Measurements from ENCODE around the gene RGR.
"Not testable (repeated sequence)": the region's sequence is repeated elsewhere in the genome, so short reads cannot be mapped to it uniquely, and the experiment has no call there.

RGR gene

DNA sequence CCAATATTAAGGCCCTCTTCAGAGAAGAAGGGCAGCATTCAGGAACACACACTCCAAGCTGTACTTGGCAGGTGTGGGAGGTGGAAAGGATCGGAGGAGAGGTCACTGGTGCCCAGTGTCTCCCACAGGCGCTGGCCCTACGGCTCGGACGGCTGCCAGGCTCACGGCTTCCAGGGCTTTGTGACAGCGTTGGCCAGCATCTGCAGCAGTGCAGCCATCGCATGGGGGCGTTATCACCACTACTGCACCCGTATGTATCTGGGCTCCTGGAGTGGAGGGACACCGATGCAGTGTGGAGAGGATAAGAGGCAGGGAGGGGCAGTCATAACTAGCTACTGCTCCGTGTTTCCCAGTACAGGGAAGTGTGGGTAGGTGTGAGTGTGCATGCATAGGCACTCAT, 3.9 kb downstream of the RGR start:
- DNase-seq (ENCODE audit: low read depth, low spot score) = no peak
- no peak overlapping the region for H3K4me3 ChIP-seq (ENCODE audit: low read length)

DNA sequence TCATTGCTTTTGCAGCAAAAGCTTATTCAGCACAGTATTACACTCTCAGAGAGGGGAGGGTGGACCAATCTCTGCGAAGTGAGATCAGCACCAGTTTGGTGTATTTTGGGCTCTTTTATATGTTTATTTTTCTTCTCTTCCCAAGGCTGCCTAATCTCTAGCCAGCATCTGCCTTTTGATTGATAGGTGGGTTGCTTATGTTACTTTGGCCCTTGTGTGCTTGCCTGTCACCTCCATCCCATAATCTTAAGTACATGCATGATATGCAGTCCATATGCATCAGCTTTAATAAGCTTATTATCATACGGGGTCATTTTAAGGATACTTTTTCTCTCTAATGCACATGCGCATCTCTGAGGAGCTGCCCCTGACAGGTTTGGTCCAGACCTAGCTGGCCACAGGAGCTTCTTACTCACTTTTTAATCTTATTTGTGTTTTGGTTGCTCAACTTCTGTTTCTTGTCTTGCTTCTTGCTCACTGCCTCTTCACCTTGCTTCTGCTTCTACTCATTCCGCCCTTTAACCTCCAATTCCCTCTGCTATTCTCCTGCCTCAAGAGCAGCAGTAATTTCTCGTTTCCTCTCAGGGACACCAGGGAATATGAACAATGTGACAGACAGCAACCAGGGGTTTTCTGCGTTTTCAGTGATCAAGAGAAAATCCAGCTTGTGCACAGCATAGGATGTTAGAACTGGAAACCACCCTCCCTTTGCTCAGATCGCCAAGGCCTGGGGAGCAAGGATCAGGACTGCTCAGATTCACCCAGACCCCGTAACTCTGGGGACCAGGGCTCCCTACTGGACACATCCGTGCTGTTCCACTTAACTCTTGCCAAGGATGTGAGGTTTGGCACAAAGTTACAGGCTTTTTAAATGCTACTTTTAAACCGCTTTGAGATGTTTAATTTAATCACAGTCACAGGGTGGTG, 10.0 kb downstream of the RGR start:
- H3K4me3 ChIP-seq (ENCODE audit: low read length) = no peak overlapping the region
- no peak for DNase-seq (ENCODE audit: low read depth, low spot score)

DNA sequence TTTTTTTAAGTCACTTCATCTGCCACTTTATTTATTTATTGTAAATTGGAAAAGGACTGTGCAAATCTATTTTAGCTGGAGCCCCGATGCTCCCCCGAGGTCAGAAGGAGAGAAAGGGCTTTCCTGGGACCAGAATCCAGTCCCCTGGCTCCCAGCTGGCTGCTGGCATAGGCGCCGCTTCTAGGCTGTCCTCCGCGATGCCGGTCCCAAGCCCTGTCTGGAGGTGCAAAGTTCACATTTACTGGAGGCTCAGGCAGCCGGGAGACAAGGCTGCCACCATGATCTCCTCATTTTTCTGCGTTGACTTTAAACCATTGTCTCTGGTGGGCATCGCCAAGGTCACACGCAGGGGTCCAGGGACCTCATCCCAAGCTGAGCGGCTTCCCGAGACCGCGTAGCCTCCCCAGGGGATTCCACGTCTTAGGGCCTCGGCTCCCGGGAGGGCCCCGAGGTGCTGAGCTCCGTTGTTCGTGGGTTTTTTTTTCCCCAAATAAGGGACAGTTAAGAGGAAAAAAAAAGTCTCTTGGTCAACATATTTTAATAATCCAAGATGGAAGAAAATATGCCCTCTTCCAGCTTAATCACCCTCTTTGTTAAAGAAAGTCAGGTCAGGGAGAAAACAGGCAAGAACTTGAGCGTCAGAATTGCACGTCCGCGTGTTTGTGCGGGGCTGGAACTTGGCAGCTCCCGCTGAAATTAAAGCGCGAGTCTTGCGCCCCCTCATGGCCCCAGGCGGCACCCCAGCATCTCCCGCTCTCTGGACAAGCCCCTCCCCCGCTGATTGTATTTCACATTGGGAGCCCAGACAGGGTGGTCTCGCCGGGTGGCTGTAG, 11.9 kb downstream of the RGR start:
- no peak overlapping the region for H3K4me3 ChIP-seq (ENCODE audit: low read length)
- DNase-seq (ENCODE audit: low read depth, low spot score) = peak; percentile 32

DNA sequence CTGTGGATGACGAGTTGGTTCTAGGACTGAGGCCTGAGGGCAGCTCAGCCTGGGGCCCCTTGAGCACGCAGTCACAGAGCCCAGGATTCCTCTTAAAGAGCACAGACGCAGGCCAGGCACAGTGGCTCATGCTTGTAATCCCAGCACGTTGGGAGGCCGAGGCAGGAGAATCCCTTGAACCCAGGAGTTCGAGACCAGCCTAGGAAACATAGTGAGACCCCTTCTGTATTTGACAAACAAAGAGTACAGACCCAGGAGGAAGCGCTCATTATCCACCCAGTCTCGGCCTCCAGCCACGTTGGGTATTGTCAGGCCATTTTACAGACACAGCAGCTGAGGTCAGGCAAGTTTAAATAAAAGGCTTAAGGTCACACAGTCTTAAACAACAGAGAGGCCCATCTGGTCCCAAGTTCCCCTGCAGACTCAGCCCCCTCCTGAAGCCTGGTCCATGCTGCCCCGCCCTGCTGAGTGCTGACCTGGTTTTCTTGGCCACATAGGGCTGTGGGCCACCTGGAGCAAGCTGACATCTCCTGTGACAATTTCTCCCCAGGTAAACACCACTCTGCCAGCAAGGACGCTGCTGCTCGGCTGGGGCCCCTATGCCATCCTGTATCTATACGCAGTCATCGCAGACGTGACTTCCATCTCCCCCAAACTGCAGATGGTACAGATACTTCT, 12.6 kb downstream of the RGR start:
- no peak for DNase-seq (ENCODE audit: low read depth, low spot score)
- H3K4me3 ChIP-seq (ENCODE audit: low read length) = no peak overlapping the region

DNA sequence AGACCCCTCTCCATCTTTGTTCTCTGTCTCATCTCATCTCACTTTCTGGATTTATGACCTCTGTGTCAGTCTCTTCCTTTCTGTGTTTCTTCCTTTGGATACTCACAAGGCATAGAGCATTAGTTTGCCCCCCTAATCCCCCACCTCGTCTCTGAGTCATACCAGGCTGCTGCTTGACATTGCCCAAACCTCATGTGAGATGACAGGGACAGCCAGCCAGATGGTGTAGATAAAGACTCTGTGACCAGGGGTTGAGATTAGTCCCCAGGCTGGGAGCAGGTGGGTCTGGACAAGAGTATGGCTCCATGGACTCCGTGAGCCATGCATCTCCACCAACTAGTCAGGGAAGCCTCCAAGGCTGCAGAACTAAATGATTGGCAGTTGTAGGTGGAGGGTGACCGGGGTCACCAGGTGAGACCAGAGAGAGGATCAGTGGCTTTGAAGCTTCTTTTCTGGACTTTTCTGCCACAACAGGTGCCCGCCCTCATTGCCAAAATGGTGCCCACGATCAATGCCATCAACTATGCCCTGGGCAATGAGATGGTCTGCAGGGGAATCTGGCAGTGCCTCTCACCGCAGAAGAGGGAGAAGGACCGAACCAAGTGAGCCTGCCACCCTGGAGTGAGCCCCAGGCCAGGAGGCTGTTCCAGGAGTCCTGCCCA, 13.3 kb downstream of the RGR start:
- no peak for DNase-seq (ENCODE audit: low read depth, low spot score)
- H3K4me3 ChIP-seq (ENCODE audit: low read length) = no peak overlapping the region

DNA sequence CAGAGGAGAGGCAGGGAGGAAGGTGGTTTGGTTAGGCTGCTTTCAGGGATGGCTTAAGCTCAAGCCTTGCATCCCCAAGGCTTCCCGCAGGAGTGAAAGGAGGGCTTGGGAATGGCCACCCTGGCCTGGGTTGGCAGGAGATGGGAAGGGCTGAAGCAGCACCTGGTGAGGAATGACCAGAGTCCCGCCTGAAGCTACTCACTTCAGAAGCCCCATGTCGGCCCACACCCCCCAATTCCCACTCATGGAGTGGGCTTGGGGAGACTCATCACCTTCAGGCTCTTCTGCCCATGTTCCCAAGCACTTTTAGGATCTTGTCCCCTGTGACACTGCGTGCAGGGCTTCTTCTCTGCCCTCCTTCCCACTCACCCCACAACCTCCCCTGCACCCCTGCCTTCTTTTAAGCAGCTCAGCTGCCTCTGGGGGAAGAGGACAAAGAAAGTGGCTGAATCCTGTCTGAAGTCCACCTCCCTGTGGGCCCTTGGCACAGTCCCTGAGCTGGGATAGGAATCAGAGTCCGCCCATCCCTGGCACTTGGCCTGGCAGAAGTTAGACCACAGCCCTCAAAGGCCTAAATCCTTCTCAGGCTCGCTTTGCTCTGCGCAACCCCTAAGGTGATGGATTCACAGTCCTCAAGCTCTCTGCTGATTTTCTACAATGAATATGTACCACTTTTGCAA, 16.5 kb downstream of the RGR start:
- no peak for DNase-seq (ENCODE audit: low read depth, low spot score)
- no peak overlapping the region for H3K4me3 ChIP-seq (ENCODE audit: low read length)

DNA sequence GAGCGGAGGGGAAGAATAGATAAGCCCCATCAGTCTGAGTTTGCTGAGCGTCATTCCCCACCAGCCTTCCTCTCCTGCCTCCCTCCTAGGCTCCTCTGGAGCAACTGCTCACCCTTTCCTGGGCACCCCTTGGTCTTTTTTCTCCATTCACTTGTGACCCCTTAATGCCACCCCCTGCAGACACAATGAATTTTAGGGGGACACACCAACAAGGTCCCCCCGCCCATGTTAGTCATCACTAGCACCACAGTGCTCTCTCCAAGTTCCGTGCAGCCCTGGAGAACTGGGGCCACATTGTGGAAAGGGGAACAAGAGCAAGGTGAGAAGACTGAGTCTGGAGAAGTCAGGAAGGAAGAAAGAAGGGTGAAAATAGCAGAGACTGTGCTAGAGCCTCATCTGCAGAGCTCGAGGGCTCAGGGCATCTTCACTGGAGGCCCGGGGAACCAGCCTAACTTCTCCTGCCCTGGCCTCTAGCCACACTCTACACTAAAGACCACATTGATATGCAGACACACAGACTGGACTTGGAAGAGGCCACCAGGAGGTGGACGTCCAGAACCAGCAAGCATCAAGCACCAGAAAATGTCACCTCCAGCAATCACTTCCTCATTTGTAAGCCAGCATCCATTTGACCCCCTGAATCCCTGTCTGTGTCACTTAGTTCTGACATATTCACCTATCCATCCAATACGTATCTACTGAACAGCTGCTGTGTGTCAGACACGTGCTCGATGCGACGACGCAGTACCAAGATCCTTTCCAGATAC, 17.5 kb downstream of the RGR start:
- H3K4me3 ChIP-seq (ENCODE audit: low read length) = no peak overlapping the region
- no peak for DNase-seq (ENCODE audit: low read depth, low spot score)

DNA sequence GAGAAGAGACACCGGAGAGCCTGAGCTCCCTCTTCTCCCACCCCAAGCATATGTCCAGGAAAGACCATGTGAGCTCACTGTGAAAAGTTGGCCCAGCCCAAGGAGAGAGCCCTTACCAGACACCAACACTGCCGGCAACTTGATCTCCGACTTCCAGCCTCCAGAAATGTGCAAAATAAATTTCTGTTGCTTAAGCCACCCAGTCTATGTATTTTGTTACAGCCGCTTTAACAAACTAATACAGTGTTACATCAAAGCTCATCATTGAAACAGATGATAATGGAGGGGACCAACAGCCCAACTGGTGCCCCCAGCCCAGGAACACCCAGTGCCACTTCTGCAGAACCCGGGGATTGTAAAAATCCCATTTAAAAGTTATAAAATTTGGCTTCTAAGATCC, 18.9 kb downstream of the RGR start:
- no peak for DNase-seq (ENCODE audit: low read depth, low spot score)
- no peak overlapping the region for H3K4me3 ChIP-seq (ENCODE audit: low read length)

DNA sequence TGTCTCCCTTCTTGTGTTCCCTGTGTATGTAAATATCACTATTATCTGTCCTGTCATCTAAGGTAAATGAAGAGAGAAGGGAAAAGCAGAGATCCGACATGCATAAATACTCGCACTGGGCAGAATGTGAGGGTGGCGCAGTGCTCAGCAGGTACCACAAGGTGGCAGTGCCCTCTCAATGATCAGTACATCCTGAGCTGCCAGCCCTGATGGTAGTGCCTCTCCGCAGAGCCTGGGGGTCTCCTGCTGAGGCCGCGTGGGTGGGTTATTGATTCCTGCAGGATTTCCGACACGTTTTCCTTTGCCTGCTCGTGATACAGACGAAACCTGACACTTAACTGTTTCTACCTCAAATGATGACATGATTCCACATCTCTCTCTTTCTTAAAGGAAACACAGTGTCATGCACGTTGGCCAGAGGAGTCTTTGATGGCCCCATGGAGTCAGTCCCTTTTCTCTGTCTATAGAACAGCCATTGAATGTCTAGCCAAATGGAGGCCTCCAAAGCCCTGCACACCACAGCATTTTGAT, 19.8 kb downstream of the RGR start:
- DNase-seq (ENCODE audit: low read depth, low spot score) = peak; percentile 56

DNA sequence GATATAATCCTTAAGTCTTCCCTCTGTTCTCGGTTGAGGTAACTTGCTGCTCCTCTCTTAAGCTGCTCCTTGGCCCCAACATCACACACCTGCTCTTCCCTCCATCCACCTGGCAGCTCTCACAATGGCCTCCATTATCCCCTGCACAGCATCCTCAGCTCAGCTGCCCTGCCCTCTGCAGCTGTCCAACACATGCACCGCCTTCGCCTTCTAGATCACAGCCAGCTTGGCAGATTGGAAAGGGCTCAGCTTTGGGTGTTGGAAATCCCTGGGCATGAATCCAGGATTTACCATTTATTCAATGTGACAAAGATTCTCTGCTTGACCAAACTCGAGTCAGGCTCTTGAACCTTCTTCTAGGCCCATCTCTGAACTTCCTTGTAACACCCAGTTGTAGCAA, 20.6 kb downstream of the RGR start:
- no peak overlapping the region for H3K4me3 ChIP-seq (ENCODE audit: low read length)
- no peak for DNase-seq (ENCODE audit: low read depth, low spot score)

More for the DNA sequence above, 19.8 kb downstream of the RGR start:
- no peak overlapping the region for H3K4me3 ChIP-seq (ENCODE audit: low read length)

DNA sequence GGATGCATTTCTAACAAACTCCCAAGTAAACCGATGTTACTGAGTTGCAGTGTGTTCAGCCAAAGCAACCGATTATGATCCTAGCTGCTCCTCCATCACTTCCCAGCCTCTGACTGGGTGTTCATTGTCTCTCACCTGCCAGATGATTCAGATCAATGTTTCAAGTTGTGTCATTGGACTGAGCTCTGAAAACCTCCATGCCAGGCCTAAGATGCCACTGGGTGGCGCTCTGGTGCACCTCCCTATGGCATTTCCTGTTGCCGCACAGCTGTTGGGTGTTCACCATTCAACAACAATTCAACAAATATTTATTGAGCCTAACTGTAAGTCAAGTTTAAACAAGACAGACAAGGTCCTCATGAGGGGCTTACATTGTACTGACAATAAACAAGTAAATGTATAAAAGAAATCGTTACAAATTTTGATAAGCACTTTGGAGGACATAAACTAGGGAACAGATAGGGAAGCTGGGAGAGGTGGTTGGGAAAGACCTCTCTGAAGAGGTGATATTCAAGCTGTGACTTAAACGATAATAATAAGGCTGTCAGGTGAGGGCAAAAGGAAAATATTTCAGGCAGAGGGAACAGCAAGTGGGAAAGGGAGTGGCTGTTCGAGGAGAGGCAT, 22.8 kb downstream of the RGR start:
- peak; percentile 54 for DNase-seq (ENCODE audit: low read depth, low spot score)
- H3K4me3 ChIP-seq (ENCODE audit: low read length) = no peak overlapping the region

DNA sequence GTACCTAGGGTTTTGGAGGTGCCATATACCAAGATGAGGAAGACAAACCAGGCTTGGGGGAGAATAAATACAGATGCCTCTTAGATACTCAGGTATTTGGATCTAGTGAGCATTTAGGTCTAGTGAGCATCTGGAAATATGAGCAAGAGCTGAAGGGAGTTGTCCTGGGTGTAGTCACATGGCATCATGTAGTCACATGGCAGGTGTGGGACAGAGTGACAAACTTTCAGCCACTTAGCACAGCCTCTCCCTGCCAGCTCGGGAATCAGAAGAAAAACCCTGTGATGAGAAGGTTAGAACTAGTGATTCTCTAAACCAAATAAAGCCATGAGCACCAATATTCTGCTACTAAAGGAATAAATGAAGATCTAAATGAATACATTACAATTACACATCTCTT, 24.3 kb downstream of the RGR start:
- H3K4me3 ChIP-seq (ENCODE audit: low read length) = no peak overlapping the region
- no peak for DNase-seq (ENCODE audit: low read depth, low spot score)

DNA sequence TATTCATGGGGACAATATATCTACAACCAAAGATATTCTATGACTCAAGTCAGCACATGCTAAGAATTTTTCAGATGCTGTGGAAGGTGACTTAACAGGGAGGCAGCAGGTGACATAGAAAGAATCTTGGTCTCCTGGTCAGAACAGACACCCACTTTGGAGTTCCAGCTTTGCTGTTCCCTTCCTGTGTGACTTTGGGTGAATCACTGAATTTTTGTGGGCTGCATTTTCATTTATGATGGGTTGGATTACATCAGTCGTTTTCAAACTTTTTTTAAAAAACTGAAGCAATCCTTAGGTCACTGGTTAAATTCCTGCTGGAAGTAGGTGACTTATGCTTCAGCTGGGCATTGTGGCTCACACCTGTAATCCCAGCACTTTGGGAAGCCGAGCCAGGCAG, 24.9 kb downstream of the RGR start:
- no peak overlapping the region for H3K4me3 ChIP-seq (ENCODE audit: low read length)
- no peak for DNase-seq (ENCODE audit: low read depth, low spot score)

DNA sequence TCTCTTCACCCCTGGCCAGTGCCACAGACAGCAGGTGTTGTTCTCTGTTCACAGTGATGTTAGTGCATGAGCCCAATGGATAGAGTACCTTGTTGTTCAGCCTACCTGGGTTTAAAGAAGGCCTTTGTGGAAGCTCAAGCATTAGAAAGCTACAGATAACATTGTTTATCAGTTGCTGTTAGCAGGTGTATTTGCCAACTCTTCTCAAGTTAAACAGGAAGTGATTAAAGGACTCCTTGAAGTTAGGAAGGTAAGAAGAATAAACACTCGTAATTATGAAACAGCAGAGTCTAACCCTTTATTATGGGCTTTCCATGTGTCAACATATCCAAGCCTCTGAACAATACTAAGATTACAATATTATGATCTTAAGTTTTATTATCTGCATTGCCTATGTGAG, 25.9 kb downstream of the RGR start:
- no peak overlapping the region for H3K4me3 ChIP-seq (ENCODE audit: low read length)
- DNase-seq (ENCODE audit: low read depth, low spot score) = no peak

DNA sequence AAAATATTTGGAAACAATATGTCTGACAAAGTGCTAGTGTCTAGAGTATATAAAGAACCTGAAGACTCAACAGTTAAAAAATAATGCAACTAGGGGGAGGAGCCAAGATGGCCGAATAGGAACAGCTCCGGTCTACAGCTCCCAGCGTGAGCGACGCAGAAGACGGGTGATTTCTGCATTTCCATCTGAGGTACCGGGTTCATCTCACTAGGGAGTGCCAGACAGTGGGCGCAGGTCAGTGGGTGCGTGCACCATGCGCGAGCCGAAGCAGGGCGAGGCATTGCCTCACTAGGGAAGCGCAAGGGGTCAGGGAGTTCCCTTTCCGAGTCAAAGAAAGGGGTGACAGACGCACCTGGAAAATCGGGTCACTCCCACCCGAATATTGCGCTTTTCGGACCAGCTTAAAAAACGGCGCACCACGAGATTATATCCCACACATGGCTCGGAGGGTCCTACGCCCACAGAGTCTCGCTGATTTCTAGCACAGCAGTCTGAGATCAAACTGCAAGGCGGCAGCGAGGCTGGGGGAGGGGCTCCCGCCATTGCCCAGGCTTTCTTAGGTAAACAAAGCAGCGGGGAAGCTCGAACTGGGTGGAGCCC, 35.1 kb downstream of the RGR start:
- not testable (repeated sequence) for DNase-seq (ENCODE audit: low read depth, low spot score); H3K4me3 ChIP-seq (ENCODE audit: low read length)

DNA sequence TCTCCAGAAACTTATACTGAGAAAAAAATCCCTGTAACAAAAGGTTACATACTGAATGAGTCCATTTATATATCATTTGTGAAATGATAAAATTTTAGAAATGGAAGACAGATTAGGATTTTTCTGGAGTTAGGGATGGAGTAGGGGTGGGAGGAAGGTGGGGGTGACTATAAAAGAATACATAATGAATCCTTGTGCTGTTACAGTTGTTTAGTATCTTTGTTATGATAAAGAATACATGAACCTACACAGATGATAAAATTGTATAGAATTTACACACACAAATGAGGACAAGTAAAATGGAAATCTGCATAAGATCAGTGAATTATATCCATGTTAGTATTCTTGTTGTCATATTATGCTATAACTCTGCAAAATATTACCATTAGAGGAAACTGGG, 41.8 kb downstream of the RGR start:
- H3K4me3 ChIP-seq (ENCODE audit: low read length) = no peak overlapping the region
- DNase-seq (ENCODE audit: low read depth, low spot score) = no peak

DNA sequence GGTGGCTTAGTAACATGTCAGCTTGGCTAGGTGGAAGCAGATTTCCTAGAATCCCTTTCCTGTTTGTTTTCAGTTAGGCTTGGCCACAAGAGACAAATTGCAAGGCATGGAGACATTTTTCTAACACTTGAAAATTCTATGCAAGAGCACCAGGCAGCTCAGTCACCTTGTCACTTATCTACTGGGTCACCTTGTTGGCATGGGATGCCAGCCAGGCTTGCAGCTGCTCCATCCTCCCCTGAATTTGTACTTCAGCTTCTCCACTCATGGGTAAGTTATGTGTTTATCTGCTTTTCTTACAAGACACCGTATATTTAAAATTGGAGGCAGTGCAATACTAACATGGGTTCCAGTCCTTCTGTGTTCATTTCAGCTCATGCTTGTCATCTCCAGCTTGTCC, 43.3 kb downstream of the RGR start:
- DNase-seq (ENCODE audit: low read depth, low spot score) = no peak
- H3K4me3 ChIP-seq (ENCODE audit: low read length) = no peak overlapping the region

All from Jurkat, Clone E6-1 (cell line).